ENCODE measurements around the gene SRL.
"Not testable (repeated sequence)": the region's sequence is repeated elsewhere in the genome, so short reads cannot be mapped to it uniquely, and the experiment has no call there.

The SRL gene

DNA sequence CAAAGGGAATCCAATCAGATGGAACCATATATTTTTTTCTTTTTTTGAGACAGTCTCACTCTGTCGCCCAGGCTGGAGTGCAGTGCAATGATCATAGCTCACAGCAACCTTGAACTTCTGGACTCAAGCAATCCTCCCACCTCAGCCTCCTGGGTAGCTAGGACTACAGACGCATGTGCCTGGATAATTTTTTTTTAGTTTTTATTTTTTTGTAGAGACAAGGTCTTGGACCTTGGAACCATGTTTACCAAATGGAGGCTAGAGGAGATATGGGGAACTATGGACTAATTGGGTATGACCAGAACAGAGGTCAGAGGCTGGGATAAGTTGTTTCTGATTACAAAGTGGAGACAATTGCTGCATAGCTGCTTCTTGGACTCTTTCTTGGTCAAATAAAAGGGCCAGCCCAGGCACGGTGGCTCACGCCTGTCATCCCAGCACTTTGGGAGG is 84.5 kb downstream of the SRL start:
- no peak for DNase-seq

DNA sequence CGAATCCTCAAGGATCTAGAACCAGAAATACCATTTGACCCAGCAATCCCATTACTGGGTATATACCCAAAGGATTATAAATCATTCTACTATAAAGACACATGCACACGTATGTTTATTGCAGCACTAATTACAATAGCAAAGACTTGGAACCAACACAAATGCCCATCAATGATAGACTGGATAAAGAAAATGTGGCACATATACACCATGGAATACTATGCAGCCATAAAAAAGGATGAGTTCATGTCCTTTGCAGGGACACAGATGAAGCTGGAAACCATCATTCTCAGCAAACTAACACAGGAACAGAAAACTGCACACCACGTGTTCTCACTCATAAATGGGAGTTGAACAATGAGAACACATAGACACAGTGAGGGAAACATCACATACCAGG is 85.4 kb downstream of the SRL start:
- not testable (repeated sequence) for DNase-seq

DNA sequence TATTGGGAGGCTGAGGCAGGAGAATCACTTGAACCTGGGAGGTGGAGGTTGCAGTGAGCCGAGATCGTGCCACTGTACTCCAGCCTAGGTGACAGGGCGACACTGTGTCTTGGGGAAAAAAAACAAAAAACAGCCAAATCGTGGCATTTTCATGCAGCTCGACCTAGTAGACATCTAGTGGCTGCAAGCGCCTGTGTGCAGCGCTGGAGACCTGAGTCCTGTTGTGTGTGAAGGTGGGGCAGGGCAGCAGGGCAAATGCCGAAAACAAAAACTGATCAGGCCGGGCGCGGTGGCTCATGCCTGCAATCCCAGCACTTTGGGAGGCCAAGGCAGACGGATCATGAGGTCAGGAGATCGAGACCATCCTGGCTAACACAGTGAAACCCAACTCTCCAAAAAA is 88.5 kb downstream of the SRL start:
- DNase-seq = not testable (repeated sequence)

DNA sequence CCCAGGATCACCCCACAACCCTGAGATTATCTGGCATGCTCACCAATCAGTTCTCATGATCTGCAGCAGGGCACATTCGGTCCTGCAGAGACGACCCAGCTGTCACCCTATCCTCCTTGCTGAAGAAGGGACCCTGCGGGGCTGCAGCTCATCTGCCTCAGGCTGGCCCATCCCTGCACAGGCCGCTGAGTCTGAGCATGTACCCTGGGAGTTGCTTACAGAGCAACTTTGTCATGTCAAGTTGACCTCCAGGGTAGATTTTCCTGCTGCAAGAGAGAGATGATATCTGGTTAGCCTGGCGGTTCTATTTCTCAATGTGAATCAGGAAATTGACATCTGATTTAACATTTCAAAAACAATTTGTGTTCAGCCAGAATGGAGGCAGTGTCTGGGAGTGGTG is 89.6 kb downstream of the SRL start:
- no peak for DNase-seq

DNA sequence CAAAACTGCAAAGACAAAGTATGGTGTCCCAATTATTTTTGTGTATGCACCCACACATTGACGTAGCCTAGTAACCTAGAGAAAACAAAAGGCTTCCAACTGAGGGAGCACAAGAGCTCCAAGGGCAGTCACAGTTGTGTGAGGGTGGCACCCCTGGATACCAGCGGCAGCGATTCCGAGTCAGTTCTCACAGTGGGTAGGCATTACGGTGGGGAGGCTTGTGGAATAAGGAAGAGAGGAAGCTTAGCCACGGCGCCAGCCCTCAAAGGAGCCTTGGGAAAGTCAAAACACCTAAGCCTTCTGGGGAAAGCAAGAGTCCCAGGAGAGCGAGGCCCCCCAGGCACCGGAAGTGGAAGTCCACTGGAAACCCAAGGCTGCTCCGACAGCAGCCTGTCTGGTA is 94.6 kb downstream of the SRL start:
- no peak for DNase-seq

DNA sequence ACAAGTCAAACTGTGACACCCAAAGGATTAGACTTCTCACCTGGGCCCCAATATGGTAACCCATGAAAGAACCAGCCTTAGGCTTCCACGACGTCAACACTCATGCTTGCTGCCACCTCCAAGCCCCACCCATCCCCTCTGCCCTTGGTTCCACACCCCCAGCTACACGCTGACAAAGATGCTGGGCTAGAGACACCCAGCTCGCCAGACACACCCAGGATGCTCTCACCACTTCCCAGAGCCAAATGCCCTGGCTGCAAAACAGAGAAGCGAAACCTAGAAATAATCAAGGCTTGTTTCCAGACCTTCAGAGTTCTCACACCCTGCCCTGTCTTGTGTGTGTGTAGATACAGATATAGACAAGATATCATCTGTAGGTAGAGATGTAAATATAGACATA is 99.6 kb downstream of the SRL start:
- no peak for DNase-seq

DNA sequence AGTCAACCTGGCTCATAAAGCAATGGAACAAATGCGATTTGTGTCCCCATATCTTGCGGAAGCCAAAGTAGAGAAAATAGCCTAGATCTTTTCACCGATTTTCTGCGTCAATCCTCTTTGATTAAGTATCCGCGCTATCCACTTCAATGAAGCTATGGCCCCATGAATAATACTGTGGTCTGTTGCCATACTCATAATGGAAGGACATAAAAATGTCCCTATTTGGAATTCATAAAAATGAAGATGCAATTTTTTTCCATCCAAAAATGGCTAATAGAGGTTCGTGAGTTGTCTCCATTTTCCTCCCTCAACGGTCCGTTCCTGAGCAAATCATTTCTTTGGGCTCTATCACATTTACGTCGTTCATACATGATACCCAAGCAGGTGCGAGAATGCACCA is 100.3 kb downstream of the SRL start:
- no peak for DNase-seq

DNA sequence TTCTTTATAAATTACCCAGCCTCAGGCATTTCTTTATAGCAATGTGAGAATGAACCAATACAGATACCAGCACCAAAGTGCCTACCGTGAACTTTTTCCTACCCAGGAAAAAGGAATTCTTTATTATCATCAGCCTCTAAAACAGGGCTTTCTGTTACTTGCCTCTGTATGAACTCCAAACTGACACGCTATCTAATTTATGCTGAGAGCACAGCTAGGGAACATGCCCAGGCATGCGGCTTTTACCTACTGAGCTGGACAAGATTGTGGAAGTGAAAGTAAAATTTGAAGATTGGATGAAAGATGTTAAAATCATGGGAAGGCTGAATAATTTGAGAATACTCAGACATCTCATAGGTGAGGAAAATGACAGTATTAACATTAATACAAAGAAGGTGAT is 101.2 kb downstream of the SRL start:
- DNase-seq = no peak

DNA sequence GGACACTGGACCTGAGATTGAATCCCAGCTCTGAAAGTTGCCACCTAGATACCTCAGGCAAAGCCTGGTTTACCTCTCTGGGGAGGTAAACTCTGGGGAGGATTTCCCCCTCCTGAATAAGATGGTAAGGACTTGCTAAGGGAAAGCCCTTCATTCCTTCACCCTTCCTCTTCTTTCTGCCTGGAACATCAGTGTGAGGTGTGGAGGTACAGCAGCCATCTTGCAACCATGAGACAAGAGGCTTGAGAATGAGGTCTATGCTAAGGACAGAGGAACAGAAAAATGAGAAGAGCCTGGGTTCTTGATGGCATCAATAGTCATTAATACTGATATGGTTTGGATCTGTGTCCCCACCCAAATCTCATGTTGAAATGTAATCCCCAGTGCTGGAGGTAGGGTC is 101.9 kb downstream of the SRL start:
- no peak for DNase-seq

Data from NCI-H1694 (cell line).